SH-SY5Y (cell line): ENCODE data around the gene TIGD3.

Source experiments
- GATA2 ChIP-seq: IDR thresholded peaks from 2 replicates; pipeline ENCODE4 v1.6.1; 2011; ENCODE audit warnings: mild to moderate bottlenecking, low read depth, low read length
- GATA3 ChIP-seq: IDR thresholded peaks from 2 replicates; pipeline ENCODE4 v1.6.1; 2011; ENCODE audit warnings: low read depth, mild to moderate bottlenecking, low read length, moderate library complexity

DNA sequence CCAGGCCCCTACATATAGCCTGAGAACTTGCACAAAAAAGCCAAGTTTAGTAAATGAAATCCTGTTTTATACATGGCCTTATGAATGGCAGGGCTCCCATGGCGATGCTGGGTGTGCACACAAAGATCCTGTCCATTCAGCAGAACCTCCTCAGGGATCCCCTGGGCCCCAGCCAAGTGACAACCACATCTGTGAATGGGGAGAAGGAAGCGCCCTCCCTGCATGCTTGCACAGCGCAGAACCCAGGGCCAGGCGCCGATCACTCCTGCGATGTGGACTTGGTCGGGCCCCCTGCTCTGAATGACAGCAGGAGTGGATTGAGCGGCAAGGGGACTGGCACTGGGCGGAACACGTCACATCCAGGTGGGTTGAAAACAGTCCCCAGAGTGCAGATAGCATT lies 44.3 kb upstream of the TIGD3 start:
- no peak for TF ChIP-seq GATA2
- TF ChIP-seq GATA3, result no peak
